ENCODE measurements around the gene CABYR. TPM values are rescaled to one million over a fixed set of nuclear protein-coding genes. Genes with fewer than 3 reads are reported as not detected.

CABYR gene
- total RNA-seq, 4 donors from 2014 or later = 1.1 to 1.5 TPM; not detected in 2

GRCh38 chr18:24108641-24109040, 30.2 kb upstream of the CABYR start:
- in situ Hi-C loops (cut with MboI; ENCODE audit: low pct_ligation_motif_present in 1 of 4, low pct_unique_long_range_greater_than_20kb in 1 of 4, low sequenced_read_pairs in 3 of 4) (loop anchor here in 3 of 4 donors (25.0 kb wide), 2 partner anchors 296 to 471 kb away; no protein-coding TSS in a partner anchor), intact Hi-C loops (cut with DNase I; ENCODE audit: low total_unique reads) (no loop called here)
- Histone ChIP-seq H3K9me3 (no peaks in the 10 kb centered on the region), H3K36me3 (no peaks in the 10 kb centered on the region), H3K27ac (no peak overlapping the region), H3K4me3 (no peak overlapping the region), H3K27me3 (no peaks in the 10 kb centered on the region), H3K4me1 (no peaks in the 10 kb centered on the region)
- WGBS, 2 donors (ENCODE audit: low coverage in 1 of 2) = 85 to 100% methylated on average over 1 of the region's 1 CpG
- TF ChIP-seq POLR2AphosphoS5 (IDR thresholded peaks at IDR 0.05) = no peak
- no peak for TF ChIP-seq CTCF (IDR thresholded peaks at IDR 0.05)
- TF ChIP-seq EP300 (IDR thresholded peaks at IDR 0.05; ENCODE audit: low read depth) = no peak
- no peak for TF ChIP-seq POLR2A (IDR thresholded peaks at IDR 0.05)
- DNase-seq = no peak

GRCh38 chr18:24111936-24112335, 26.9 kb upstream of the CABYR start:
- in situ Hi-C loops (cut with MboI; ENCODE audit: low pct_ligation_motif_present in 1 of 4, low pct_unique_long_range_greater_than_20kb in 1 of 4, low sequenced_read_pairs in 3 of 4) = loop anchor here in 3 of 4 donors (25.0 kb wide), 2 partner anchors 300 to 475 kb away; no protein-coding TSS in a partner anchor
- 93 to 100% methylated on average over 2 of the region's 2 CpGs for WGBS, 2 donors (ENCODE audit: low coverage in 1 of 2)

GRCh38 chr18:24112464-24112863, 26.4 kb upstream of the CABYR start:
- no peak for DNase-seq
- TF ChIP-seq CTCF (IDR thresholded peaks at IDR 0.05) = no peak
- no peak for TF ChIP-seq EP300 (IDR thresholded peaks at IDR 0.05; ENCODE audit: low read depth)
- TF ChIP-seq POLR2AphosphoS5 (IDR thresholded peaks at IDR 0.05) = no peak
- no peak for TF ChIP-seq POLR2A (IDR thresholded peaks at IDR 0.05)
- H3K27me3 ChIP-seq = no peaks in the 10 kb centered on the region
- H3K27ac ChIP-seq = no peak overlapping the region
- no peaks in the 10 kb centered on the region for H3K9me3 ChIP-seq
- H3K4me3 ChIP-seq = no peak overlapping the region
- in situ Hi-C loops (cut with MboI; ENCODE audit: low pct_ligation_motif_present in 1 of 4, low pct_unique_long_range_greater_than_20kb in 1 of 4, low sequenced_read_pairs in 3 of 4) = loop anchor here in 3 of 4 donors (25.0 kb wide), 2 partner anchors 300 to 475 kb away; no protein-coding TSS in a partner anchor
- WGBS, 2 donors (ENCODE audit: low coverage in 1 of 2) = 91 to 100% methylated on average over 2 to 4 of the region's 4 CpGs
- no peaks in the 10 kb centered on the region for H3K4me1 ChIP-seq
- H3K36me3 ChIP-seq = no peaks in the 10 kb centered on the region
- intact Hi-C loops (cut with DNase I; ENCODE audit: low total_unique reads) = no loop called here

More at GRCh38 chr18:24111936-24112335, 26.9 kb upstream of the CABYR start:
- no peaks in the 10 kb centered on the region for H3K9me3 ChIP-seq
- TF ChIP-seq POLR2A (IDR thresholded peaks at IDR 0.05) (no peak), POLR2AphosphoS5 (IDR thresholded peaks at IDR 0.05) (no peak), CTCF (IDR thresholded peaks at IDR 0.05) (no peak), EP300 (IDR thresholded peaks at IDR 0.05; ENCODE audit: low read depth) (no peak)
- no peaks in the 10 kb centered on the region for H3K4me1 ChIP-seq
- no peak overlapping the region for H3K27ac ChIP-seq
- no peak for DNase-seq
- H3K27me3 ChIP-seq = no peaks in the 10 kb centered on the region
- H3K36me3 ChIP-seq = no peaks in the 10 kb centered on the region
- H3K4me3 ChIP-seq = no peak overlapping the region
- intact Hi-C loops (cut with DNase I; ENCODE audit: low total_unique reads) = no loop called here

- Histone ChIP-seq H3K4me1 (no peaks in the 10 kb centered on the region), H3K27me3 (no peaks in the 10 kb centered on the region), H3K27ac (no peak overlapping the region), H3K4me3 (no peak overlapping the region), H3K36me3 (no peaks in the 10 kb centered on the region), H3K9me3 (no peaks in the 10 kb centered on the region)
- in situ Hi-C loops (cut with MboI; ENCODE audit: low pct_ligation_motif_present in 1 of 4, low pct_unique_long_range_greater_than_20kb in 1 of 4, low sequenced_read_pairs in 3 of 4) = loop anchor here in 3 of 4 donors (25.0 kb wide), 2 partner anchors 301 to 476 kb away; no protein-coding TSS in a partner anchor
- TF ChIP-seq POLR2AphosphoS5 (IDR thresholded peaks at IDR 0.05) (no peak), EP300 (IDR thresholded peaks at IDR 0.05; ENCODE audit: low read depth) (no peak), CTCF (IDR thresholded peaks at IDR 0.05) (no peak), POLR2A (IDR thresholded peaks at IDR 0.05) (no peak)
- no peak for DNase-seq
- intact Hi-C loops (cut with DNase I; ENCODE audit: low total_unique reads) = no loop called here
- 83 to 84% methylated on average over 7 to 15 of the region's 15 CpGs for WGBS, 2 donors (ENCODE audit: low coverage in 1 of 2)
These were observed 25.8 kb upstream of the CABYR start for GRCh38 chr18:24112874-24113615.

All from transverse colon (tissue), 4 donors.